GM21576 (cell line): ENCODE data around the gene RFX5.
"Not testable (repeated sequence)": the region's sequence is repeated elsewhere in the genome, so short reads cannot be mapped to it uniquely, and the experiment has no call there.

ENCODE experiments used
- ATAC-seq: cut with Tn5 transposase; IDR thresholded peaks from one replicate; pipeline ENCODE4 v1.9.1; 2021; ENCODE audit warnings: mild to moderate bottlenecking, moderate library complexity; ENCODE audit not compliant: unreplicated experiment

Gene RFX5

GRCh38 chr1:151362308-151363155 lies 15.5 kb upstream of the RFX5 start:
- ATAC-seq = no peak

GRCh38 chr1:151361883-151362282 lies 14.8 kb upstream of the RFX5 start:
- no peak for ATAC-seq

GRCh38 chr1:151356696-151357095 lies 9.6 kb upstream of the RFX5 start:
- no peak for ATAC-seq

- ATAC-seq = no peak
Measured at GRCh38 chr1:151352021-151352718, 5.1 kb upstream of the RFX5 start.

- ATAC-seq = not testable (repeated sequence)
Measured at GRCh38 chr1:151350323-151350722, 3.3 kb upstream of the RFX5 start.

GRCh38 chr1:151347523-151348246 lies 633 bp upstream of the RFX5 start:
- ATAC-seq = no peak

- ATAC-seq = no peak
Measured at GRCh38 chr1:151346082-151346768, 827 bp downstream of the RFX5 start.

GRCh38 chr1:151344291-151344690 lies 2.8 kb downstream of the RFX5 start:
- no peak for ATAC-seq

- ATAC-seq = no peak
Measured at GRCh38 chr1:151343587-151343986, 3.5 kb downstream of the RFX5 start.

- no peak for ATAC-seq
Measured at GRCh38 chr1:151342569-151342968, 4.5 kb downstream of the RFX5 start.

GRCh38 chr1:151342021-151342420 lies 5.0 kb downstream of the RFX5 start:
- no peak for ATAC-seq

- no peak for ATAC-seq
Measured at GRCh38 chr1:151340870-151341754, 5.9 kb downstream of the RFX5 start.

- no peak for ATAC-seq
Measured at GRCh38 chr1:151336556-151336955, 10.5 kb downstream of the RFX5 start.

GRCh38 chr1:151334822-151335221 lies 12.2 kb downstream of the RFX5 start:
- ATAC-seq = no peak

GRCh38 chr1:151327903-151328674 lies 19.0 kb downstream of the RFX5 start:
- peak; percentile 5 for ATAC-seq

- ATAC-seq = peak; percentile 73
Measured at GRCh38 chr1:151327223-151327902, 19.7 kb downstream of the RFX5 start, which contains the start of gene PI4KB. Gene PI4KB (minus strand): TSS chr1:151327416. CDS start chr1:151316481, 10,935 bp downstream.

- peak; percentile 56 for ATAC-seq
Measured at GRCh38 chr1:151326619-151327222, 20.3 kb downstream of the RFX5 start.
